Transverse colon (tissue), 4 donors: ENCODE results near the gene ACBD5.

Experiments
- EP300 ChIP-seq: sonication (generic); formaldehyde crosslinking; IDR thresholded peaks from one replicate; pipeline ENCODE4 v1.6.1; 2017; ENCODE audit warnings: antibody characterized with exemption, low read depth
- POLR2A ChIP-seq: fragments of 450-650 bp; IDR thresholded peaks from one replicate; pipeline ENCODE4 v1.6.1; 2016; ENCODE audit warnings: antibody characterized with exemption, mild to moderate bottlenecking, moderate library complexity
- POLR2AphosphoS5 ChIP-seq, 3 donors: sonication (generic); formaldehyde crosslinking; IDR thresholded peaks; one replicate each; pipeline ENCODE4 v1.6.1; 2016; ENCODE audit warnings: antibody characterized with exemption in 3 of 3
- TF ChIP-seq, protein P1 (sequence below), 5 experiments: fragments of 200-600 bp in 3 of 5; fragments of 450-650 bp in 2 of 5; sonication (generic) in 3 of 5; IDR thresholded peaks; 1 replicate in 2 of 5; 2 replicates in 3 of 5; pipeline ENCODE4 v1.5.1; 2016 to 2017; ENCODE audit warnings: antibody characterized with exemption in 5 of 5, inconsistent platforms in 3 of 5, mild to moderate bottlenecking in 2 of 5, moderate library complexity in 1 of 5

DNA sequence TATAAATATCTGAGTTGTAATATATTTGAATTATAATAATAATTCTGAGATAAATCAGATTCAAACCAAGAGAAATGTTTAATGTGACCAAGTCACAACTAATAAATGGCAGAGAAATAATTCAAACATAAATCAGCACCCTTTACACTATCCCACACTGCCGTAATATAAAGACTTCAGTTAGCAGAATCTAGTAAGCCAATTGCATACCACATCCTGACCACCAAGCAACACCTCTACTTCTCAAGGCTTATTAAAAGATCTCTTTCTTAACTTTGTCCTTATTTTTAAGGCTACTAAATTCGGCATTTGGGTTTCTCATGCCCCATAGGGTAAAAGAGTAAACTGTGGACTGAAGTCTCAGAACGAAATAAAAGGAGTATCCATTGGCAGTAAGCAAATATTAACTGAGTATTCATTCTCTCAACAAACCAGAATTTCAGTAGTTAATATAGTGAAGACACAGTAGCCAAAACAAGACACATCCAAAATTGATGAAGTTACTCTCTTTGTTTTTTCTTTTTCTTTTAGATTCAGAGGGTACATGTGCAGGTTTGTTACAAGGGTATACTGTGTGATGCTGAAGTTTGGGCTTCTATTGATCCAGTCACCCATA lies 14.8 kb downstream of the ACBD5 start:
- TF ChIP-seq, protein P1, sequence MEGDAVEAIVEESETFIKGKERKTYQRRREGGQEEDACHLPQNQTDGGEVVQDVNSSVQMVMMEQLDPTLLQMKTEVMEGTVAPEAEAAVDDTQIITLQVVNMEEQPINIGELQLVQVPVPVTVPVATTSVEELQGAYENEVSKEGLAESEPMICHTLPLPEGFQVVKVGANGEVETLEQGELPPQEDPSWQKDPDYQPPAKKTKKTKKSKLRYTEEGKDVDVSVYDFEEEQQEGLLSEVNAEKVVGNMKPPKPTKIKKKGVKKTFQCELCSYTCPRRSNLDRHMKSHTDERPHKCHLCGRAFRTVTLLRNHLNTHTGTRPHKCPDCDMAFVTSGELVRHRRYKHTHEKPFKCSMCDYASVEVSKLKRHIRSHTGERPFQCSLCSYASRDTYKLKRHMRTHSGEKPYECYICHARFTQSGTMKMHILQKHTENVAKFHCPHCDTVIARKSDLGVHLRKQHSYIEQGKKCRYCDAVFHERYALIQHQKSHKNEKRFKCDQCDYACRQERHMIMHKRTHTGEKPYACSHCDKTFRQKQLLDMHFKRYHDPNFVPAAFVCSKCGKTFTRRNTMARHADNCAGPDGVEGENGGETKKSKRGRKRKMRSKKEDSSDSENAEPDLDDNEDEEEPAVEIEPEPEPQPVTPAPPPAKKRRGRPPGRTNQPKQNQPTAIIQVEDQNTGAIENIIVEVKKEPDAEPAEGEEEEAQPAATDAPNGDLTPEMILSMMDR (IDR thresholded peaks at IDR 0.05): no peak
- no peak for TF ChIP-seq POLR2A
- TF ChIP-seq POLR2AphosphoS5 (IDR thresholded peaks at IDR 0.05): no peak
- no peak for TF ChIP-seq EP300
